ENCODE measurements around the gene DGKQ. TPM values are rescaled to one million over a fixed set of nuclear protein-coding genes. Genes with fewer than 3 reads are reported as not detected.

The DGKQ gene
- total RNA-seq, 1 experiment from 2014 or later = 12.4 TPM

DNA sequence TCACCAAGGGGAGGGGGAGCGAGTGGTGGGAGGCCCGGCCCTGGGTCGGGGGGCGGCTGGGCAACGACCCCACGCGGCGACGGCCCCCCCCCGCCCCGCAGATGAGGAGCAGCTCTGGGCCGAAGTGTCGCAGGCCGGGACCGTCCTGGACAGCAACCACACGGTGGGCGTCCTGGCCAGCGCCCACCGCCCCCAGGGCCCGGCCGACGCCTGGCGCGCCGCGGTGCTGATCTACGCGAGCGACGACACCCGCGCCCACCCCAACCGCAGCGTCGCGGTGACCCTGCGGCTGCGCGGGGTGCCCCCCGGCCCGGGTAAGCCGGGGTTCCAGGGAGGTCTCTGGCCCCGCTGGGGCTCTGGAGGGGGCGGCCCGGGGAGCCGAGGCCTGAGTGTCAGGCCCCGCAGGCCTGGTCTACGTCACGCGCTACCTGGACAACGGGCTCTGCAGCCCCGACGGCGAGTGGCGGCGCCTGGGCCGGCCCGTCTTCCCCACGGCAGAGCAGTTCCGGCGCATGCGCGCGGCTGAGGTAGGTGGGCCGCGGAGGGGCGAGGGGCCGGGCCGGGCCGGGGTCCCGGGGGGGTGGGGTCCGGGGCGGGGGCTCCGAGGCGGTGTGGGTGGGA, 29.4 kb upstream of the DGKQ start:
- no peak overlapping the region for H4K5ac ChIP-seq (ENCODE audit: insufficient read length, low read depth, low read length)
- H2AFZ ChIP-seq (ENCODE audit: low read length) = no peak overlapping the region
- TF ChIP-seq, protein P1, sequence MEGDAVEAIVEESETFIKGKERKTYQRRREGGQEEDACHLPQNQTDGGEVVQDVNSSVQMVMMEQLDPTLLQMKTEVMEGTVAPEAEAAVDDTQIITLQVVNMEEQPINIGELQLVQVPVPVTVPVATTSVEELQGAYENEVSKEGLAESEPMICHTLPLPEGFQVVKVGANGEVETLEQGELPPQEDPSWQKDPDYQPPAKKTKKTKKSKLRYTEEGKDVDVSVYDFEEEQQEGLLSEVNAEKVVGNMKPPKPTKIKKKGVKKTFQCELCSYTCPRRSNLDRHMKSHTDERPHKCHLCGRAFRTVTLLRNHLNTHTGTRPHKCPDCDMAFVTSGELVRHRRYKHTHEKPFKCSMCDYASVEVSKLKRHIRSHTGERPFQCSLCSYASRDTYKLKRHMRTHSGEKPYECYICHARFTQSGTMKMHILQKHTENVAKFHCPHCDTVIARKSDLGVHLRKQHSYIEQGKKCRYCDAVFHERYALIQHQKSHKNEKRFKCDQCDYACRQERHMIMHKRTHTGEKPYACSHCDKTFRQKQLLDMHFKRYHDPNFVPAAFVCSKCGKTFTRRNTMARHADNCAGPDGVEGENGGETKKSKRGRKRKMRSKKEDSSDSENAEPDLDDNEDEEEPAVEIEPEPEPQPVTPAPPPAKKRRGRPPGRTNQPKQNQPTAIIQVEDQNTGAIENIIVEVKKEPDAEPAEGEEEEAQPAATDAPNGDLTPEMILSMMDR (conservative IDR thresholded peaks at IDR 0.05) = no peak
- no peak overlapping the region for H2BK5ac ChIP-seq (ENCODE audit: insufficient read length, low read length)
- peaks cover 85% of the 10 kb centered on the region for H3K27me3 Mint-ChIP-seq (ENCODE audit: low read depth)
- H3K18ac ChIP-seq (ENCODE audit: insufficient read length, low read depth, low read length) = no peak overlapping the region
- no peaks in the 10 kb centered on the region for H3K79me1 ChIP-seq (ENCODE audit: insufficient read depth, low read depth, low read length, poor library complexity, severe bottlenecking)
- no peak overlapping the region for H2BK120ac ChIP-seq (ENCODE audit: low read depth, low read length, poor library complexity, severe bottlenecking)
- H4K20me1 ChIP-seq (ENCODE audit: control insufficient read depth, insufficient read depth, insufficient read length) = no peaks in the 10 kb centered on the region
- no peak overlapping the region for H2AK5ac ChIP-seq (ENCODE audit: insufficient read length, low read length)
- H3K4me2 ChIP-seq (ENCODE audit: insufficient read depth, insufficient read length, low read length) = peak overlapping the region; percentile 56
- H3K36me3 Mint-ChIP-seq (ENCODE audit: insufficient read depth in 1 of 3, low read depth in 3 of 3) = no peaks in the 10 kb centered on the region
- H4K91ac ChIP-seq (ENCODE audit: insufficient read length, low read depth, low read length) = no peak overlapping the region
- H2BK12ac ChIP-seq (ENCODE audit: insufficient read length, low read depth, low read length) = no peak overlapping the region
- no peak overlapping the region for H3K27ac ChIP-seq (ENCODE audit: insufficient read length, low read depth, low read length)
- H2BK15ac ChIP-seq (ENCODE audit: low read depth, low read length) = no peak overlapping the region
- H4K8ac ChIP-seq (replicated peaks; ENCODE audit: insufficient read length, low read depth, low read length) = no peak overlapping the region
- no peak overlapping the region for H3K9ac ChIP-seq (ENCODE audit: extremely low read depth, insufficient read length, low read length)
- H3K23ac ChIP-seq (ENCODE audit: insufficient read length, low read depth, low read length) = no peak overlapping the region
- no peak overlapping the region for H3K27ac Mint-ChIP-seq
- H3K4ac ChIP-seq (ENCODE audit: low read depth, low read length) = no peak overlapping the region
- H3K23me2 ChIP-seq (ENCODE audit: insufficient read length, low read depth, low read length, poor library complexity, severe bottlenecking) = peaks cover 8% of the 10 kb centered on the region
- no CpG with 5 or more reads among the region's 75 CpGs for WGBS (ENCODE audit: extremely low coverage, insufficient read length, low lambda C conversion rate)
- H3K56ac ChIP-seq (ENCODE audit: insufficient read length, low read depth, low read length) = no peak overlapping the region
- H3K9me3 ChIP-seq (ENCODE audit: control insufficient read depth, low read depth, low read length) = no peaks in the 10 kb centered on the region
- peaks cover 2% of the 10 kb centered on the region in 2 experiments; a peak in 2 of 4 replicates for H3K4me1 Mint-ChIP-seq
- H3K4me1 ChIP-seq (ENCODE audit: insufficient read depth, low read length) = no peaks in the 10 kb centered on the region
- no peak overlapping the region for H3T11ph ChIP-seq (ENCODE audit: low read length)
- no peak overlapping the region for H3K14ac ChIP-seq (ENCODE audit: insufficient read depth, low read length)
- no peak overlapping the region; a peak in 1 of 5 replicates for H3K4me3 Mint-ChIP-seq
- no peak overlapping the region for H2BK20ac ChIP-seq (ENCODE audit: low read depth, low read length, poor library complexity, severe bottlenecking)
- H3K9me3 Mint-ChIP-seq = peaks cover 5 to 13% of the 10 kb centered on the region in 2 experiments; a peak in 4 of 5 replicates
- no peaks in the 10 kb centered on the region for H3K79me2 ChIP-seq (ENCODE audit: insufficient read depth, low read length)
- peaks cover 35% of the 10 kb centered on the region; the same call in 1 of the 2 replicates for H3K27me3 ChIP-seq (ENCODE audit: insufficient read depth, low read length)
- DNase-seq = no peak

Data from H9 (cell line).